ENCODE measurements around the gene SCAF8.

SCAF8 gene

DNA sequence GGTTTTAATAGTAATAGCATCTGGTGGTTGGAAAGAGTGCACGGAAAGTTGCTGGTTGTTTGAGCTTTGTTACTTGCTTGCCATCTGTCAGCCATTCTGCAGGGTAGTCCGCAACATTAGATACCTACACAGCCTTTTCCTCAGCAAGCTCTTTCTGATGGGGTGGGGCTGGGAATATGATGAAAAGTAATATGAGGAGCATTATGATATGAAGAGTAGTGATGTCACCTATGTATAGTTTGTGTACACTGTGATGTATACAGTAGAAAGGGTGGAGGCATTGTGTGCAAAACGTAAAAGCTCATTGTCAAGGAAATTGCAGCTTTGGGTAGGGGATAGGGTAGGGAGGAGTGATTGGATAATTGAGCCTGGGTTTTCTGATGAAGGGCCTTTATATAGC is 16.1 kb downstream of the SCAF8 start:
- peaks cover 7% of the 10 kb centered on the region for H3K4me1 ChIP-seq (ENCODE audit: insufficient read depth, poor library complexity, severe bottlenecking)
- no peaks in the 10 kb centered on the region for H3K27me3 ChIP-seq (ENCODE audit: insufficient read depth, poor library complexity, severe bottlenecking)
- TF ChIP-seq, protein P1, sequence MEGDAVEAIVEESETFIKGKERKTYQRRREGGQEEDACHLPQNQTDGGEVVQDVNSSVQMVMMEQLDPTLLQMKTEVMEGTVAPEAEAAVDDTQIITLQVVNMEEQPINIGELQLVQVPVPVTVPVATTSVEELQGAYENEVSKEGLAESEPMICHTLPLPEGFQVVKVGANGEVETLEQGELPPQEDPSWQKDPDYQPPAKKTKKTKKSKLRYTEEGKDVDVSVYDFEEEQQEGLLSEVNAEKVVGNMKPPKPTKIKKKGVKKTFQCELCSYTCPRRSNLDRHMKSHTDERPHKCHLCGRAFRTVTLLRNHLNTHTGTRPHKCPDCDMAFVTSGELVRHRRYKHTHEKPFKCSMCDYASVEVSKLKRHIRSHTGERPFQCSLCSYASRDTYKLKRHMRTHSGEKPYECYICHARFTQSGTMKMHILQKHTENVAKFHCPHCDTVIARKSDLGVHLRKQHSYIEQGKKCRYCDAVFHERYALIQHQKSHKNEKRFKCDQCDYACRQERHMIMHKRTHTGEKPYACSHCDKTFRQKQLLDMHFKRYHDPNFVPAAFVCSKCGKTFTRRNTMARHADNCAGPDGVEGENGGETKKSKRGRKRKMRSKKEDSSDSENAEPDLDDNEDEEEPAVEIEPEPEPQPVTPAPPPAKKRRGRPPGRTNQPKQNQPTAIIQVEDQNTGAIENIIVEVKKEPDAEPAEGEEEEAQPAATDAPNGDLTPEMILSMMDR (IDR thresholded peaks at IDR 0.05; ENCODE audit: poor library complexity, severe bottlenecking) = no peak
- peaks cover 30% of the 10 kb centered on the region for H3K36me3 ChIP-seq (ENCODE audit: low read depth)
- no peak for DNase-seq (ENCODE audit: low spot score)
- H3K27ac ChIP-seq (ENCODE audit: poor library complexity, severe bottlenecking) = no peak overlapping the region
- H3K4me3 ChIP-seq (ENCODE audit: severe bottlenecking) = no peak overlapping the region
- no peaks in the 10 kb centered on the region for H3K9me3 ChIP-seq (ENCODE audit: severe bottlenecking)
- ATAC-seq (ENCODE audit: low read depth) = no peak

DNA sequence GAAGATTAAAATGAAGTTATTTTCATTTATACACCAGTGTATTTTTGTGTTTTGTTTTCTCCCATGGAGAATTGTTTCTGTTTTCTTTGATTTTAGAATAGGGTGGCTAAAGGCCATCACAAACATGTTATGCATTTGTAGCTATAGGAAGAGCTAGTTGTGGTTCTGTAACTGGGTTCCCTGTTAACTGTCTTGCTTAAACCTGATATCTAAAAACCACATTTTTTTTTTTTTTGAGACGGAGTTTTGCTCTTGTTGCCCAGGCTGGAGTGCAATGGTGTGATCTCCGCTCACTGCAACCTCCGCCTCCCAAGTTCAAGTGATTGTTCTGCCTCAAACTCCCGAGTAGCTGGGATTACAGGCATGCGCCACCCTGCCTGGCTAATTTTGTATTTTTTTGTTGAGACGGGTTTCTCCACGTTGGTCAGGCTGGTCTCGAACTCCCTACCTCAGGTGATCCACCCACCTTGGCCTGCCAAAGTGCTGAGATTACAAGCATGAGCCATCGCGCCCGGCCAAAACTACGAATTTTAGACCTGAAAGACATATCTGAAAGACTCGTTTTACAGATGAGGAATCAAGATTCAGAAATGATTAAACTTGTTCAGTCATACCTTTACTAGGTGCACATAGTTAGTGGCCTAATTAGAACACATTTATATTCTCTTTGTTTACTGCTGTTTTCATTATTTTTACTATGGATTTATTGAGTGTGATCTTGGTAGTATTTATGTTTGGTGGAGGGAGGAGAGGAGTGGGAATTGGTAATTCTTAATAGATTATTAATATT is 18.0 kb downstream of the SCAF8 start:
- no peaks in the 10 kb centered on the region for H3K9me3 ChIP-seq (ENCODE audit: severe bottlenecking)
- H3K36me3 ChIP-seq (ENCODE audit: low read depth) = peaks cover 20% of the 10 kb centered on the region
- H3K27ac ChIP-seq (ENCODE audit: poor library complexity, severe bottlenecking) = no peak overlapping the region
- ATAC-seq (ENCODE audit: low read depth) (no peak), DNase-seq (ENCODE audit: low spot score) (no peak)
- H3K27me3 ChIP-seq (ENCODE audit: insufficient read depth, poor library complexity, severe bottlenecking) = no peaks in the 10 kb centered on the region
- H3K4me1 ChIP-seq (ENCODE audit: insufficient read depth, poor library complexity, severe bottlenecking) = peaks cover 16% of the 10 kb centered on the region
- no peak overlapping the region for H3K4me3 ChIP-seq (ENCODE audit: severe bottlenecking)
- TF ChIP-seq, protein P1 (IDR thresholded peaks at IDR 0.05; ENCODE audit: poor library complexity, severe bottlenecking) = no peak

GRCh38 chr6:154752022-154752421 is 18.8 kb downstream of the SCAF8 start:
- H3K36me3 ChIP-seq (ENCODE audit: low read depth) = peaks cover 12% of the 10 kb centered on the region
- no peak overlapping the region for H3K27ac ChIP-seq (ENCODE audit: poor library complexity, severe bottlenecking)
- no peaks in the 10 kb centered on the region for H3K9me3 ChIP-seq (ENCODE audit: severe bottlenecking)
- DNase-seq (ENCODE audit: low spot score) = no peak
- no peak overlapping the region for H3K4me3 ChIP-seq (ENCODE audit: severe bottlenecking)
- peaks cover 18% of the 10 kb centered on the region for H3K4me1 ChIP-seq (ENCODE audit: insufficient read depth, poor library complexity, severe bottlenecking)
- ATAC-seq (ENCODE audit: low read depth) = no peak
- H3K27me3 ChIP-seq (ENCODE audit: insufficient read depth, poor library complexity, severe bottlenecking) = no peaks in the 10 kb centered on the region
- TF ChIP-seq, protein P1 (IDR thresholded peaks at IDR 0.05; ENCODE audit: poor library complexity, severe bottlenecking) = no peak

GRCh38 chr6:154754152-154754551 is 20.9 kb downstream of the SCAF8 start:
- no peaks in the 10 kb centered on the region for H3K9me3 ChIP-seq (ENCODE audit: severe bottlenecking)
- DNase-seq (ENCODE audit: low spot score) (no peak), ATAC-seq (ENCODE audit: low read depth) (no peak)
- H3K4me3 ChIP-seq (ENCODE audit: severe bottlenecking) = no peak overlapping the region
- TF ChIP-seq, protein P1 (IDR thresholded peaks at IDR 0.05; ENCODE audit: poor library complexity, severe bottlenecking) = no peak
- H3K27ac ChIP-seq (ENCODE audit: poor library complexity, severe bottlenecking) = peak overlapping the region; percentile 10
- peaks cover 12% of the 10 kb centered on the region for H3K36me3 ChIP-seq (ENCODE audit: low read depth)
- peaks cover 31% of the 10 kb centered on the region for H3K4me1 ChIP-seq (ENCODE audit: insufficient read depth, poor library complexity, severe bottlenecking)
- H3K27me3 ChIP-seq (ENCODE audit: insufficient read depth, poor library complexity, severe bottlenecking) = no peaks in the 10 kb centered on the region

All from RWPE2 (cell line).